Measurements from ENCODE around the gene SLC25A39. TPM values are rescaled to one million over a fixed set of nuclear protein-coding genes. Genes with fewer than 3 reads are reported as not detected.
"Not testable (repeated sequence)": the region's sequence is repeated elsewhere in the genome, so short reads cannot be mapped to it uniquely, and the experiment has no call there.

The SLC25A39 gene
- polyA plus RNA-seq, 1 experiment = 84.5 TPM

DNA sequence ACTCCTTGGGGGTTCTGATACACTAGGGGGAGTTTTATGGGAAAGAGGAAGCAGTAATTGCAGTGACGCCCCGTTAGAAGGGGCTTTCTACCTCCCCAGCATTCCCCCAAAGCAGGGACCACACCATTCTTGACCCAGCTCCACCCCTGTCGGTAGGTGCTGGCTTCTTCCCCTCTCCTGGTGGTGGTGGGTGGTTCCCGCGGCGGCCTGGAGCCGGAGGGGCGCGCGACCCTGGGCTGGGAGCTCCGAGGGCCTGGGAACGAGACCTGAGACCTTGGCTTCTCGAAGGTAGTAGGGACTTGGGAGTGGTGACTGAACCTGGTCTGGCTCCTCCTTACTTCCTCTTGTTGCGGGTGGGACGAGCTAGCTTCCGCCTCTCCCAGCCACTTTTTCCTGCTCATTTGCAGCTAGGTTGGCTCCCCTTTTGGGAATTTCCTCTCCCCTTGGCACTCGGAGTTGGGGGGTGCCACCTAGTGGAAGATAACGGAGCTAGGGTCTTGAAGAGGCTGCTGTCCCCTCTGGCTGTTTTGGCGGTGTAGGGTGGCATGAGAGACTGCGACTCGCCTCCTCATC, 20.9 kb upstream of the SLC25A39 start:
- Histone ChIP-seq H3K4me3 (ENCODE audit: low read depth, low read length) (peak overlapping the region; percentile 87), H3K36me3 (ENCODE audit: control insufficient read depth, insufficient read depth, low read length) (peaks cover 7% of the 10 kb centered on the region), H3K27me3 (ENCODE audit: control insufficient read depth, insufficient read depth, low read length) (no peaks in the 10 kb centered on the region)
- no peak for DNase-seq (ENCODE audit: low read depth)
- TF ChIP-seq, protein P1, sequence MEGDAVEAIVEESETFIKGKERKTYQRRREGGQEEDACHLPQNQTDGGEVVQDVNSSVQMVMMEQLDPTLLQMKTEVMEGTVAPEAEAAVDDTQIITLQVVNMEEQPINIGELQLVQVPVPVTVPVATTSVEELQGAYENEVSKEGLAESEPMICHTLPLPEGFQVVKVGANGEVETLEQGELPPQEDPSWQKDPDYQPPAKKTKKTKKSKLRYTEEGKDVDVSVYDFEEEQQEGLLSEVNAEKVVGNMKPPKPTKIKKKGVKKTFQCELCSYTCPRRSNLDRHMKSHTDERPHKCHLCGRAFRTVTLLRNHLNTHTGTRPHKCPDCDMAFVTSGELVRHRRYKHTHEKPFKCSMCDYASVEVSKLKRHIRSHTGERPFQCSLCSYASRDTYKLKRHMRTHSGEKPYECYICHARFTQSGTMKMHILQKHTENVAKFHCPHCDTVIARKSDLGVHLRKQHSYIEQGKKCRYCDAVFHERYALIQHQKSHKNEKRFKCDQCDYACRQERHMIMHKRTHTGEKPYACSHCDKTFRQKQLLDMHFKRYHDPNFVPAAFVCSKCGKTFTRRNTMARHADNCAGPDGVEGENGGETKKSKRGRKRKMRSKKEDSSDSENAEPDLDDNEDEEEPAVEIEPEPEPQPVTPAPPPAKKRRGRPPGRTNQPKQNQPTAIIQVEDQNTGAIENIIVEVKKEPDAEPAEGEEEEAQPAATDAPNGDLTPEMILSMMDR (IDR thresholded peaks at IDR 0.05; ENCODE audit: insufficient read depth, low read depth, low read length) = peak; percentile 64
- ChIA-PET POLR2A (interaction anchor here (0.5 kb wide), 1 partner anchor 158 kb away, joined by 5 read pairs; no protein-coding TSS in a partner anchor), CTCF (interaction anchor here (0.5 to 3.3 kb wide), 24 partner anchors 9 to 276 kb away, joined by 3 to 28 read pairs (median 4); partner anchors contain the start of genes FAM171A2, HDAC5 and UBTF)

- Histone ChIP-seq H3K27me3 (ENCODE audit: control insufficient read depth, insufficient read depth, low read length) (no peaks in the 10 kb centered on the region), H3K4me3 (ENCODE audit: low read depth, low read length) (peak within 1 kb of the TSS; percentile 87), H3K36me3 (ENCODE audit: control insufficient read depth, insufficient read depth, low read length) (peaks cover 4% of the 10 kb centered on the region)
- TF ChIP-seq, protein P1 (IDR thresholded peaks at IDR 0.05; ENCODE audit: insufficient read depth, low read depth, low read length) = no peak
- CTCF ChIA-PET = interaction anchor here (0.5 to 3.3 kb wide), 22 partner anchors 9 to 759 kb away, joined by 3 to 28 read pairs (median 4); partner anchors contain the start of genes FAM171A2 and UBTF
- peak; percentile 96 for DNase-seq (ENCODE audit: low read depth)
- POLR2A ChIA-PET = interaction anchor here (0.8 kb wide), 1 partner anchor 18 kb away, joined by 3 read pairs; no protein-coding TSS in a partner anchor
Measured at GRCh38 chr17:44344939-44345453, 20.4 kb upstream of the SLC25A39 start, which contains the start of gene GRN. GRN (plus strand) TSS chr17:44345302; CDS start chr17:44349165, 3,863 bp downstream.

DNA sequence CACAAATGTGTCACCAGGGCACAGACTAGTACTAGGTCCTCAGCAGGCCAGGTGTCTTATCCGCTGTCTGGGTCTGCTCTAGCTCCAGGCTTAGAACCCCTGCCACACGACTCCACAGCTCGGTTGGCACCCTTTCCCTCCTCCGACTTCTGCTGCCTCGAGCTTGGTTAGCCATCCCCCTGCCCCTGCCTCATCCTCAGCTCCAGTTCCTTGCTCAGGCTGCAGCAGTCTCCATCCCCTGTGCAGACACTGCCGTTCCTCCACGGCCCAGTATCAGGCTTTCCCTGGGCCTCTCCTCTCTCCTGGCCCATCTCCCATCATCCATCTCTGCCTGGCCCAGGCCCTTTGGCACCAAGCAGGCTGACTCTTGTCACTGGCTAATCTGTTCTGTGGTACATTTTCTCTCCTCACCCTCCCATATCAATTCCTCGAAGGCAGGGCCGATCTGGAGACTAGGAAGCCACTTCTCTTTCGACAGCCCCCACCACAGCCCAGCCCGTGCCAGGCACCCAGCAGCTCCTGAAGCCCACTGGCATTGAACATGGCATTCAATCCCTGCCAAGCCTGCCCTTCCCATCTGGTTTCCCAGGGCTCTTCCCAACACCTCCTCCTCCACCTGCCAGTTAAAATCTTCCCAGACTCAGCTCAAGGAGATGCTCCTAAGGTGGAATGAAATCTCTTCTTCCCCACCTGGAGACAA, 19.0 kb upstream of the SLC25A39 start:
- TF ChIP-seq, protein P1 (IDR thresholded peaks at IDR 0.05; ENCODE audit: insufficient read depth, low read depth, low read length) = no peak
- CTCF ChIA-PET = interaction anchor here (3.3 kb wide), 1 partner anchor 11 kb away, joined by 28 read pairs; no protein-coding TSS in a partner anchor
- no peak for DNase-seq (ENCODE audit: low read depth)
- H3K4me3 ChIP-seq (ENCODE audit: low read depth, low read length) = no peak overlapping the region
- no peaks in the 10 kb centered on the region for H3K27me3 ChIP-seq (ENCODE audit: control insufficient read depth, insufficient read depth, low read length)
- no peaks in the 10 kb centered on the region for H3K36me3 ChIP-seq (ENCODE audit: control insufficient read depth, insufficient read depth, low read length)
- POLR2A ChIA-PET = no interaction called here

DNA sequence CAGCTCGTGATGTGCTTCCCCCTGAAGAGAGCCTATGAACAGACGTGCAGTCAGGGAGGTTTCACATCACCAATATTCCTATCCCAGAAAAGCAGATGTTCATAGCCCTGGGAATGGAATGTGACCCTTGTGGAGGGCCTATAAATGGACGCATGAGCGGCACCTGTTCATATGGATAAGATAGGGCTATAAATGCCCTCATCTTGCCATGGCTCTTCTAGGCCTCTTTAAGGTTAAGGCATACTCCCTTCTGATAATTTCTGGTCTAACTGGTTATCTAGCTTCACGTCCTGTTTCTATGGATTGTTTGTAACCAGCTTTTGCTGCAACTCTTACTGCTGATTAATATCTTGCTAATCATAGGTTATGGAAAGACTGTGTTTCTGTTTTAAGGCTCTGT, 15.9 kb upstream of the SLC25A39 start:
- CTCF ChIA-PET = interaction anchor here (0.6 to 3.5 kb wide), 3 partner anchors 9 to 23 kb away, joined by 3 to 24 read pairs (median 14); partner anchors contain the start of gene FAM171A2
- POLR2A ChIA-PET = not testable (repeated sequence)

GRCh38 chr17:44338702-44339101, 14.1 kb upstream of the SLC25A39 start:
- no peak overlapping the region for H3K4me3 ChIP-seq (ENCODE audit: low read depth, low read length)
- 0 out of 2 replicates have a peak, but pooled peaks cover 2% of the 10 kb centered on the region for H3K27me3 ChIP-seq (ENCODE audit: control insufficient read depth, insufficient read depth, low read length)
- no peaks in the 10 kb centered on the region for H3K36me3 ChIP-seq (ENCODE audit: control insufficient read depth, insufficient read depth, low read length)
- ChIA-PET POLR2A (no interaction called here), CTCF (interaction anchor here (1.2 to 1.5 kb wide), 2 partner anchors 12 to 185 kb away, joined by 4 to 6 read pairs; no protein-coding TSS in a partner anchor)
- TF ChIP-seq, protein P1 (IDR thresholded peaks at IDR 0.05; ENCODE audit: insufficient read depth, low read depth, low read length) = no peak
- no peak for DNase-seq (ENCODE audit: low read depth)

More for the DNA sequence above, 15.9 kb upstream of the SLC25A39 start:
- not testable (repeated sequence) for H3K4me3 ChIP-seq (ENCODE audit: low read depth, low read length); DNase-seq (ENCODE audit: low read depth); H3K27me3 ChIP-seq (ENCODE audit: control insufficient read depth, insufficient read depth, low read length); H3K36me3 ChIP-seq (ENCODE audit: control insufficient read depth, insufficient read depth, low read length)
